HG03342 (cell line): ENCODE measurements around the gene ZNF513.

ENCODE experiments used
- ATAC-seq: cut with Tn5 transposase; IDR thresholded peaks from one replicate; pipeline ENCODE4 v1.9.1; 2021; ENCODE audit warnings: mild to moderate bottlenecking, moderate library complexity; ENCODE audit not compliant: unreplicated experiment

The ZNF513 gene

GRCh38 chr2:27390822-27391679 is 10.5 kb upstream of the ZNF513 start:
- ATAC-seq, result no peak

- no peak for ATAC-seq
Observed at GRCh38 chr2:27381577-27382181, 1.1 kb upstream of the ZNF513 start.

- peak; percentile 36 for ATAC-seq
Observed at GRCh38 chr2:27379836-27380625, 503 bp downstream of the ZNF513 start.

GRCh38 chr2:27379383-27379835 is 1.1 kb downstream of the ZNF513 start:
- ATAC-seq, result no peak

GRCh38 chr2:27378809-27379290 is 1.7 kb downstream of the ZNF513 start:
- ATAC-seq, result no peak

GRCh38 chr2:27378096-27378808 is 2.3 kb downstream of the ZNF513 start:
- ATAC-seq, result no peak

- ATAC-seq, result no peak
Observed at GRCh38 chr2:27377618-27378095, 2.9 kb downstream of the ZNF513 start.

- ATAC-seq, result no peak
Observed at GRCh38 chr2:27376866-27377617, 3.5 kb downstream of the ZNF513 start.

- no peak for ATAC-seq
Observed at GRCh38 chr2:27376151-27376865, 4.2 kb downstream of the ZNF513 start.

- ATAC-seq, result no peak
Observed at GRCh38 chr2:27375513-27376099, 4.9 kb downstream of the ZNF513 start.

- ATAC-seq, result no peak
Observed at GRCh38 chr2:27373567-27373966, 7.0 kb downstream of the ZNF513 start.

GRCh38 chr2:27372937-27373336 is 7.6 kb downstream of the ZNF513 start:
- no peak for ATAC-seq

- peak; percentile 17 for ATAC-seq
Observed at GRCh38 chr2:27370816-27371620, 9.5 kb downstream of the ZNF513 start.

- ATAC-seq, result peak; percentile 89
Observed at GRCh38 chr2:27370026-27370815, 10.3 kb downstream of the ZNF513 start, which contains the start of the genes EIF2B4 and SNX17. Gene EIF2B4, minus strand, starts transcription at chr2:27370338. Its CDS starts 24 bp downstream, at chr2:27370314. Gene SNX17, plus strand, starts transcription at chr2:27370616. Its CDS starts 128 bp downstream, at chr2:27370744.

GRCh38 chr2:27369471-27370025 is 11.0 kb downstream of the ZNF513 start:
- ATAC-seq, result no peak

GRCh38 chr2:27363933-27364332 is 16.6 kb downstream of the ZNF513 start:
- ATAC-seq, result no peak
